GM19351 (cell line): ENCODE results near the gene CORIN.
"Not testable (repeated sequence)": the region's sequence is repeated elsewhere in the genome, so short reads cannot be mapped to it uniquely, and the experiment has no call there.

Source experiments
- ATAC-seq: cut with Tn5 transposase; IDR thresholded peaks from one replicate; pipeline ENCODE4 v1.9.1; 2021; ENCODE audit warnings: mild to moderate bottlenecking, moderate library complexity; ENCODE audit not compliant: unreplicated experiment

CORIN gene

DNA sequence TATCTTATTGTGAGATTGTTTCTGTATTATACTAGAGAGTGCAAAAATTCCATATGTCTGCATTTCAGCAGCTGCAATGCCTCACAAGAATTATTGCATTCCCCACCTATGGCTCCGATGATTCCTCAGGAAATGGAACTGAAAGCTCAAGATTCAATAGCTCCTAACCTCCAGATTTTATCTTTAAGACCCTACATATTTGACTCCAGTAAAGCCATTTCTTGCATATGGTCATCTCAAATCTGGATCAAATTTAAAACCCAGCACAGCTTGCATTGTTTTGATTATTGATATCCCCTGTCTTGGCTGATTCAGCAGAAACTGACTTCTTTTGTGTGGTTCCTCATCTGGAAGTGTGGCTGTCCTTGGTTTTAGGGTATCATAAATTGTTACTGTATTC, 142.6 kb downstream of the CORIN start:
- no peak for ATAC-seq

DNA sequence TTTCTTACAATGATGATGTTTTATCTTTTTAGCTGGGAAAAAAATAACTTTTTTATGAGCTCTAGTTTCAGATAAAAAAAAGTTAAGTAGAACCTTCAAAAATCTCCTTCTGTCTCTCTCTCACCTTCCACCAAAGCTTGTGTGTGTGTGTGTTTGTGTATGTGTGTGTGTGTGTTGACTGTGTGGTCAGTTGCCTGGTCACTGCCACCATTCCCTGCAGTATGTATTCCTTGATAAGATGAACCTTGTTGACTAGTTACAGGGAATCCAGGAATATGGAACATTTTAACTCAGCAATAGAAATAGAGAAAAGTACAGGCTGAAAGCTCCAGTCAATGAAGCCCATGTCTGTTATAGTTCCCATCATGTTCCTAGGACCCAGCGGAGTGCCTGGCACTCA, 143.5 kb downstream of the CORIN start:
- ATAC-seq, result no peak

DNA sequence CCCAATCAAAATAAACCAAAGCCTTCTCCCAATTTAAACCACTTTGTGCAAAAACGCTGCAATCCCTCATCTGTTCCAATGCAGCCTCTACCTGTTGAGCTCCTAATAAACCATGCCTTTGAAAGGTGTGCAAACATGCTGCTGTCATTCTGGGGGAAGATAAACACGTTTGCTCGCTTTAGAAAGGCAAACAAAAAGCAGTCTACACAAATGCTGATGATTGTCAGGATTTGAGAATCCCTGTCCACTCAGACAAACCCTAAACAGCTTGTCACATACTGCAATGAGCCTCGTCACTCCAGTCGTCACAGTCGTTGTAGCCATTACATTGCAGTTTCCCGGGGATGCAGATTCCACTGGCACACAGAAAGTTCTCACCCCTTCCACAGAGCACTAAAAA, 145.2 kb downstream of the CORIN start:
- no peak for ATAC-seq

DNA sequence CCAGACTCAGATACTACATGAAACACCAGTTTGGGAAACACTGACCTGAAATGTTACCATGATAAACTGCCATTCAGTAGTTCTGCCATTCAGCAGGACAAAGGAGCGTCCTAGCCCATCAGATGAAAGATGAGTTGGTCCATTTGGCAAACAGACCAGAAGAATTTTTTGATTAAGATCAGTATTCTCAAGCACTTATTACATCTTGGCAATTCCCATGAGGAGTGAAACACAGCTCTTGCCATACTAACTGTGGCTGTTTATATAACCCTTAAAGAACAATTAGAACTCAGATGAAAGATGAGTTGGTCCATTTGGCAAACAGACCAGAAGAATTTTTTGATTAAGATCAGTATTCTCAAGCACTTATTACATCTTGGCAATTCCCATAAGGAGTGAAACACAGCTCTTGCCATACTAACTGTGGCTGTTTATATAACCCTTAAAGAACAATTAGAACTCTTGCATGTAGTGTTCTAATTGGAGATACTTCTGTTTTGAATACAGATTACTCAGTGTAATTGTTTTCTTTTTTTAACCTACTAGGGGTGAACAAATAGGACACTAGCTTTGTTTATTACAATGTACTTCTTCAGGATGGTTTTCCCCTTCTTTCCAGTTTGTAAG, 146.0 kb downstream of the CORIN start:
- ATAC-seq, result not testable (repeated sequence)

DNA sequence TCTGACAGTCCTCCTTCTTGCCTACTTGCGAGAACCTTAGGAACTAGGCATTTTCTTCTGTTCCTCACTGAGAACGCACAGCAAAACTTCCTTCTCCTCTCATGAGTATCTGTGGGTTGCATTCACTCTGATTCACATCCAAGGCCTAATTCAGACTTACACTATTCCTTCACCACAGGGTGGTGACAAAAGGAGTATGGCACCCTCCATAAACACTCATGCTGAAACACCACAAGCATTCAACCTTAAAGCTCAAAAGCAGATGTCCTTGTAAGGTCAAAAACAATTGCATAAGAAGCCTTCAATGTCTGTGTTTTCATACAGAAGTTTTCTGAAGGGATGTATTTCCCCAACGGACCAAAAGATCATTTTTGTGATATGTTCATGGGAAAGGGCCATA, 147.3 kb downstream of the CORIN start:
- peak; percentile 45 for ATAC-seq

DNA sequence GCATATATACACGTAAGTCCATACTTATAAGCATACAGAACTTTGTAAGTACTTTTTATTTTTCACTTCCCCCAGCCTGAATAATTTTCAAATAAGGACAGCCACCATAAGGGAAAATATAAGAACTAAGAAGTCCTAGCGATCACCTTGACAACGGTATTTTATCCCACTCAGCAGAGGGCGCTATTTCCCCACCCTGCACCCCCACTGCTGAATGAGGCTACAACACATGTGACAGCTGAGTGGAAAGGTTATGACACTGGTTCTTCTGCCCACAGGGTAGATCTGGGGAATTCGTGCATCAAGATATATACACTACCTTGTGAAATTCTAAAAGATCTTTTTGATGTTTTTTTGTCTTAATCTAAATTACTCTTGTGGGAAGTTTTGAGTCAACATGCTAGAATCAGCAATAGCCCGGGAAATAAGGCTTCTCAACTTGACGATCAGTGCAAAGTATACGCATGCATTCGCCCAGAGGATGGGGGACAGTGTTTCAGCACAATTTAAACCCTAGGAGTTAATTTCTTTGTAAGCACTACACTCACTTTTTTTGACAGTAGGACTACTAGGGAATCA, 151.5 kb downstream of the CORIN start:
- ATAC-seq, result peak; percentile 86

DNA sequence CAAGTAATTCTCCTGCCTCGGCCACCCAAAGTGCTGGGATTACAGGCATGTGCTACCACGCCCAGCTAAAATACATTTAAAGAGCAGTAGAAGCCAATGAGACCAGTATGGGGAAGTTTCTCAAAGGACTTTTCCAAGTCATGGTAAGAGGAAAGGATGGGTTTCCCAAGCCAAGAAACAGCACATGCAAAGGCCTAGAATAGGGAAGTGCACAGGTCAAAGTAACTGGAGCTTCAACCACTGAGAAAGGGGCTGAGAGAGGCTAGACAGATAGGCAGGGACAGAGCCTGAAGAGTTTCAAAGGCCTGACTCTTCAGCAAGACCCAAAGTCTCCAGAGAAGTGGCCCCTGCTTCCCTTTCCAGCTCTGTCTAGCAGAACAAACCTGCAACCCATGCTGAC, 162.1 kb downstream of the CORIN start:
- no peak for ATAC-seq

DNA sequence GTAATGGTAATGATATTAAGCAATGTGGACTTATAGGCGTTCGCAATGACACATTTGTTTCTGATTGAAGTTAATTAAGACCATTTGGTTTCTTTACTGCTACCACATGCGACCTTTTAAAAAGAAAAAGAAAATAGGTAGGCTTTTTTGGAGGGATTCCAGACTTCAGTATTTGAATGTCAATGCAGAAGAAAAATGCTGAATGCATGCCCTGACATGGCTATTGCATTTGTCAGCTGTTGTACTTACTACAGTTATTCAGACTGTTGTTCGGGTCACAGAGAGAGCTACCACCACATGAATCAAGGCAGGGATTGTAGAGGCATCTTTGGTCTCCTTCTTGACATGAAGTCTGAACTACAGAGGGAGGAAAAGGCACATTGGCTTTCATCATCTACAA, 163.7 kb downstream of the CORIN start:
- ATAC-seq, result no peak

DNA sequence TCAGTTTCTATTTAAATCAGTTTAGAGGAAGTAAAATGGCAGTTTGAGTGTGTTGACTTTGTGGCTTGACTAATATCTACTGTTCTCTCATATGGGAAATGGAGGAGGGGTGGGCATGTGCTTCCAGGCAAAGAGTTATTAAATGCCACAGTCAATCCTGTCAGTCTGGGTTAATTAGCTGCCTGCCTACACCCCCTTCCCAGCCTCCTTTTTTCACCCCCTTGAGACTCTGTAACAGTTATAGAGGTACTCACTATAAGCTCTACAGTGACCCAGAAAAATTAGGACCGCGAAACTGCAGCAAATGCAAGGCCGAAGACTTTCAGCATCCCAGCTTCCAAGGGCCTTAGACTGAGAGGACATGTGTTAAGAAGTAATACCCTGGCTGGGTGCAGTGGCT, 165.2 kb downstream of the CORIN start:
- no peak for ATAC-seq

DNA sequence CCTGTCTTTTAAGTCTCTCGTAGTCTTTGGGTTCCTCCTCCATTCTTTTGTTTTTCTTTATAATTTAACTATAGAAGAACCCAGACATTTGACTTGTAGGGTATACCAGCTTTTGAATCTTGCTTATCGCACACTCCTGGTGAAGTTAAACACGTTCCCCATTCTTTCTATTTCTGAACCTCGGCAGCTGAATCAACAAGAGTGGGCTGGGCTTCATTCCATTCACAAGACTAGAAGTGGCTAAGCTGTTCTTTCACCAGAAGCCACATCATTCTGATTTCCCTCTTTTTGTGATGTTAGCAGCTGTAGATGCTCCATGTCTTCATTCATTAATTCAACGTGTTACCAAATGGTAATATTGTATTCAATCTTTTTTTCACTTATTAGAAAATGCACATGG, 167.9 kb downstream of the CORIN start:
- no peak for ATAC-seq

DNA sequence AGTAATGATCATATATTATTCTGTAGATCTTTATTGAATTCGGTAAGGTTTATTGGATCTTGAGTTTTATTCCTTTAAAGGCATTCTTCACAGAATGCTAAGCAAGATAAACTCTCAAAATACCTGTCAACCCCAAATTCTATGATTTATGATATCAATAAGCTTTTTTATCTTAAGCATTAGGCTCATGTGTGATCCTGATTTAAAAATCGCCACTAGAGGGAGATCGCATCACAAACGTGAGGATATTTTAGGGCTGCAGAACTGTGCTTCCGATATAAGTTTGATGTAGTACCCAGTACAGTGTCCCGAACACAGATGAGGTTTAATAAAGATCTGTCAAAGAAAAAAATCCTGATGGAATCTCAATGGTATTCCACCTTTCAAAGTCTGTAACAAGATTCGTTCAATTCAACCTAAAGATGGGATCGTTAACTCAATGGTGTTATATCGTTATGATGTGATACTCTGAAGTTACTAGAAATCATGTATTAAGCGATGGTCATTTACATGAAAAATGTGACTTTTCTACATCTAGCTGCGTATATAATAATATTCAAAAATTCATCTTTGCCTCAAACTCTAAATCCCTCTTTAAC, 169.0 kb downstream of the CORIN start:
- peak; percentile 90 for ATAC-seq

DNA sequence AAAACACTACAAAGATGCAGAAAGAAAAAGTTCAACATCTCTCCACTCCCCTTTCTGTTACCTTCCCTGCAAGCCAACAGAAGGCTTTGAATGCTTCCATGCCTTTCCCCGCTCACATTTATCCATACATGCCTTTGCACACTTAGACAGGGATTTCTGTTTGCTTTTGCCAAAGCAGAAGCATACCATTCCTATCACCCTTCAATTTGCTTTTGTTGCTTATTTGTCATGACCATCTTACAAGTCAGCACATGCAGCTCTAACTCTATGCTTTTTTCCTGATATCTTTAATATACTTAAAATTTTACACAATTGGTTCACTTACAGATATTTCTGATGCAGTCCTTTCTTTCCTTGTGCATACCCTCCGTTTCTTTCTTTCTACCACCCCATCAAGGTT, 169.6 kb downstream of the CORIN start:
- ATAC-seq, result no peak

DNA sequence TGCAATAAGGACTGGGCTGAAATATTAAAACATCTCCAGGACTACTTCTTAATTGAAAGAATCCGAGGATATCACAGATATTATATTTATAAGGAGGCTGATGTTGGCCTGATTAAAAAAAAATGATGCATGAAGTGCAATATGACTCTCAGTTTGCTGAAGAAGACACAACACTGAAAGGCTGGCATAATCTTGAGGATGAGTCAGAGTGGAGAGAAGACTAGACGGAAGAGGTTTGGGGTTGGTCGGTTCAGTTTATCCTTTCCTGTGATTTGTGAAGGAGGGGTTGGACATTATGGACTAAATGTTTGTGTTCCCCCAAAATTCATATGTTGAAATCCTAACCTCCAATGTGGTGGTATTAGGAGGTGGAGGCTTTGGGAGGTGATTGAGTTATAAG, 170.3 kb downstream of the CORIN start:
- no peak for ATAC-seq

DNA sequence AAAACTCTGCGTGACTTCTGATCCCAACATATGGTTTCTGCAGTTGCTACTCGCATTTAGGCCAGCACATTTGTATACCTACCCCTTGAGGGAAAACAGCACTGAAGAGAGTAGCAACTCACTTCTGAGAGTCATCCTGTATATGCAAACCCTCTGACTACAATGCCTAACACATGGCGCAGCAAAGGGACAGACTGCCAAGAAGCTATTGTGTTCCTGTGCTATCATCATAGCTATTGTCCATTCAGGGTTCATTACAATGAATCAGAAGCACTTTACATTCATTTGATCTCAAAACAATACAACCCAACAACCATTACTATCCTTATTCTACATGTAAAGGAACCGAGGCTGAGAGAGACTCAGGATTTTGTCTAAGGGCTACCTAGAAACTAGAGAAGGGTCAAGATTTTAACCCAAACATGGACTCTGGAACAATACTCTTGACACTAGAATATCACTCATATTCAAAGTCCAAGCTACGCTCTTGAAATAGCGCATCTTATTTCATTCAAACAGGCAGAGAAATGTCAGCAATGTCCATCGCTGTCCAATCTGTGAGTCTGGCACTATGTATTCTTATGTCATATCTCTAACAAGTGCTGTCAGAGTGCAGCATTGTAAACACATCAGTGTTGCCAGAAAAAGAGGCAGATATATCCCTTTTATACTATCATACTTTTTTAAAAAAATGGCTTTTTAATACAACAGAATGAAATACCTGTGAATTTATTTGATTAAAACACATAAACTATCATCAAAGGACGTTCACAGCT, 173.6 kb downstream of the CORIN start:
- no peak for ATAC-seq

DNA sequence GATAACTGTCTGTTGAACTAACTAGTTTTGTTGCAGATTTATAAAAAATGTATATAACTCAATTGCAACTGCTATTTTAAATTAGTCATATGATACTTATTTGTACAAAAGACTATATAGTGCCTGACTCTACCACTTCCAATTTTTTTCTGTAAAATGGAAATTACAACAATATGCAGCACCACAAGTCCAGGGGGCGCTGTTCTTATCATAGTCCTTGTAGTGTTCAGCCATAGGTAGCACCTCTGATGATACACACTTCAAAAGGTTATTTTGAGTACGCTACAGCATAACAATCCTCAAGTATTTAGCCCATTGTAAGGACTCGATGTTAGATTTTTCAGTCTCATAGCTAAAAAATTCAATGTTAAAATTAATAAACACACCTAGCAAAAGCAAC, 174.9 kb downstream of the CORIN start:
- no peak for ATAC-seq

DNA sequence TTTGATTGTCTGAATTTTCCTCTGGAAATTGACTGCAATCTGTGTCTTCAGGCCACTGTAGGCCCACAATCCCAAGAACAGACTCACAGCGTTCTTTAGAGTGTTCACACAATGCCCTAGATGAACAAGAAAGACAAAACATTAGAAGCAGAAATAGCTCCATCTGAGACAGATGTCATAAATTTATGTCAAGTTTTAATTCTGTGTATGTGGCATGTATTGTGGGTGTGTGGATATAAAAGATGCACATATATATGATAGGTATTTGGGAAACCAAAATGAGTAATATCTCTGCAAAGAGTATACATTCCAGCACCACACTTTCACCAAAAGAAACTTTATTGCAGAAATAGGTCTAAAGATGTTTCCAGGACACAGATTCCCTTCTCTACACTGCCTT, 176.1 kb downstream of the CORIN start:
- no peak for ATAC-seq

DNA sequence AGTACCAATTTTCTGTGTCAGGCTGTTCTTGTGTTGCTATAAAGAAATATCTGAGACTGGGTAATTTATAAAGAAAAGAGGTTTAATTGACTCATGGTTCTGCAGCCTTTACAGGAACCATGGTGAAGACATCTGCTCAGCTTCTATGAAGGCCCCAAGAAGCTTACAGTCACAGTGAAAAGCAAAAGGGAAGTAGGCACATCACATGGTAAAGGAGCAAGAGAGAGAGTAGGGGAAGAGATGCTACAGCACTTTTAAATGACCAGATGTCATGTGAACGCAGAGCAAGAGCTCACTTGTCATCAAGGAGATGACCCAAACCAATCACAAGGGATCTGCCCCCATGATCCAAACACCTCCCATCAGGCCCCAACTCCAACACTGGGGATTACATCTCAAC, 178.5 kb downstream of the CORIN start:
- ATAC-seq, result no peak

DNA sequence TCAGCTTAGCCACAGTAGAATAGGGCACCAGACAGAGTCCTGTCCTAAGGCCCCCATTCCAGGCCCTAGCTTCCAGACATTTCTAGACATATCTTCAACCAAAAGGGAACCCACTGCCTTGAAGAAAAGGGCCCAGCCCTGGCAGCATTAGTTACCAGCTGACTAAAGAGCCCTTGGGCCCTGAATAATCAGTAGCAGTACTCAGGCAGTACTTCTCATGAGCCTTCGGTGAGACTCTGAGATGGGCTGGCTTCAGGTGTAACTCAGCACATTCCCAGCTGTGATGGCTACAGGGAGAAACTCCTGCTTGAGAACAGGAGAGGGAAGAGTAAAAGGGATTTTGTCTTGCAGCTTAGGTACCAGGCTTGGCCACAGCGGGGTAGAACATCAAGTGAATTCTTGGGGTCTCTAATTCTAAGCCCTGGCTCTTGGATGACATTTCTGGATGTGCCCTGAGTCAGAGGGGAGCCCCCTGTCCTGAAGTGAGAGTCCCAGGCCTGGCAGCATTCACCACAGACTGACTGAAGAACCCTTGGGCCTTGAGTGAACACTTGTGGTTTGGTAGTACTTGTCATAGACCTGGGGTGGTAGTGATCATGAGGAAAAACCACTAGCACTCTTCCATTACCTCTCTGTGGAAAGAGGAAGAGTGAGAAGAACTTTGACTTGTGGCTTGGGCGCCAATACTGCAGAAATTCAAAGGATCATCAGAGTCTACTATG, 182.7 kb downstream of the CORIN start:
- ATAC-seq, result no peak

DNA sequence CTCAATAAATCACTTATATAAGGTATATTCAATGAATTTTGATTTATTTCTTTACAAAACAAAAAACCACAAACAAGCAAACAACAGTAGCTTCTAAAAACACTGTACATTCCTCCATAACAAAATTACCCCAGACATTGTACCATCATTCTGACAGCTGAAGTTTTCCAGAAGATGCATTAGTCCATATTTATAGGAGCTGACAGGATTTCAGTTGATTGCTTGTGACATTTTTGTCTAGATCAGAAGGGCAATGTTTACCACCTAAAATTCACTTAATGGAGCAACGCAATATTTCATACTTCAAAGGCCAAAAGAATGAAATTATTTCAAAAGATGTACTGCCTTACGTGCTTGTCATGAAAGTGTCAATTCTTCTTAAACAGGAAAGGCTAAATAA, 185.8 kb downstream of the CORIN start:
- ATAC-seq, result no peak

DNA sequence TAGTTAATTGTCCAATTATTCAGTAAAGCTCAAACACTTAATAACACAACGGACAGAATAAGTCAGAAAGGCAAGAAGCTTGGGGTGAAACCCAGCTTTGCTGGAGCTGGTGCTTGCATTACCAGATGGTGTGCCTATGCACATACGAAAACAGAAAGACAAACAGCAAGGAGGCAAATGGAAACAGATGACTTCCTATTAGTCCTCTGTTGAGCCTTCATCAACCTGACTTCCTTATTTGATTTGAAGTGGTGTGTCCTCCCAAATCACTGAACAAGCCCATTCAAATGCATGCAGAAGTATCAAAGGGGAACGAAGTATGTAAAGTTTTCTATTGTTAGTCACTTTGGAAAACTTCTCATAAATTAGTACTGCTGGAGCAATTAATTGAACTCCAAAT, 186.6 kb downstream of the CORIN start:
- no peak for ATAC-seq

DNA sequence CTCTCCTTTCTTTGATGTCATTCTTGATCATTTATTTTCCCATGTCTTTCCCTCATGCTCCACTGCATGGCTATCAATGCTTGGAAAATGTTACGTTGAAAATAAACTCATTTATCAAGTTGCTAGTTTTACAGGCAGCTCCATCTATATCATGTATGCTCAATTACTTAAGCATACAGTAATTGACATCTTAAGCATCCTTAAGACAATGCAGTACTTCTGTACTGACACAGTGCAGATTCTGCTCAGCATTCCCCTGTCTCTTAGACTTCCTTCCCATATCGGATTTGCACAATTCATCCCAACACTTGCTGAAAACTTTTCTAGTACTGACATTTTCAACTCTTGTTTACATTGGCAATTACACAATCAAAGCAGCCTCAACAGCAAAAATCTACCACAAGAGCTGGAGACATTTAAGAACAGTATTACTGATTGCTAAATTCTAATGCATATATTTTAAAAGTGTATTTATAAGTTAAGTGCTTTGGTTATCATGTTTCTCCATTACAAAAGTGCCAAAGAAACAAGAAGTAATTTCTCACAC, 187.2 kb downstream of the CORIN start:
- ATAC-seq, result no peak
